Vagina (tissue), 2 donors: ENCODE measurements around the gene TJP3. TPM values are rescaled to one million over a fixed set of nuclear protein-coding genes. Genes with fewer than 3 reads are reported as not detected.
A peak's percentile ranks its signal among the peaks of the same experiment; 100 is the strongest.

Experiments used
- DNase-seq, 2 donors: peaks; one replicate each; pipeline ENCODE4 v3.0.0-alpha.2; 2017; ENCODE audit errors: extremely low spot score in 2 of 2
- H3K27ac ChIP-seq: fragments of 200-600 bp; sonication (generic); one replicate; pipeline ENCODE4 v1.5.1; 2019
- H3K27me3 ChIP-seq: fragments of 200-600 bp; sonication (generic); one replicate; pipeline ENCODE4 v1.5.1; 2019
- H3K36me3 ChIP-seq, 2 donors: fragments of 200-600 bp; sonication (generic); one replicate each; pipeline ENCODE4 v1.5.1; 2017 to 2019
- H3K4me1 ChIP-seq: fragments of 200-600 bp; sonication (generic); one replicate; pipeline ENCODE4 v1.5.1; 2019
- H3K4me3 ChIP-seq, 2 donors: fragments of 200-600 bp; sonication (generic); 1 replicate in 1 of 2; 2 replicates in 1 of 2; pipeline ENCODE4 v1.5.1; 2016 to 2019
- H3K9me3 ChIP-seq: fragments of 200-600 bp; sonication (generic); one replicate; pipeline ENCODE4 v1.5.1; 2019
- POLR2A ChIP-seq, 2 donors: fragments of 450-650 bp; IDR thresholded peaks; one replicate each; pipeline ENCODE4 v1.6.1; 2017; ENCODE audit warnings: antibody characterized with exemption in 2 of 2, mild to moderate bottlenecking in 2 of 2, moderate library complexity in 2 of 2
- POLR2AphosphoS5 ChIP-seq, 2 donors: sonication (generic); formaldehyde crosslinking; IDR thresholded peaks; one replicate each; pipeline ENCODE4 v1.9.0; 2017; ENCODE audit warnings: antibody characterized with exemption in 2 of 2, mild to moderate bottlenecking in 2 of 2, low read depth in 1 of 2; ENCODE audit not compliant: insufficient read depth in 1 of 2
- intact Hi-C: fragments of 100-400 bp; cut with DNase I; formaldehyde crosslinking; loops from one replicate; pipeline ENCODE4 v1.15.1; 2023
- total RNA-seq: library from RNA; depleted of rRNA; stranded (reverse); fragments of >200 nt; gene quantifications from one replicate; pipeline ENCODE4 v1.2.3, GENCODE V29; 2016
- TF ChIP-seq, protein P1 (sequence below), 3 experiments: fragments of 450-650 bp in 2 of 3; fragments of 200-600 bp in 1 of 3; sonication (generic) in 1 of 3; IDR thresholded peaks; one replicate each; pipeline ENCODE4 v1.5.1; 2017 to 2019; ENCODE audit warnings: antibody characterized with exemption in 3 of 3, mild to moderate bottlenecking in 2 of 3, moderate library complexity in 2 of 3

Gene TJP3
- total RNA-seq, 1 donor from 2014 or later, result 17.7 TPM

DNA sequence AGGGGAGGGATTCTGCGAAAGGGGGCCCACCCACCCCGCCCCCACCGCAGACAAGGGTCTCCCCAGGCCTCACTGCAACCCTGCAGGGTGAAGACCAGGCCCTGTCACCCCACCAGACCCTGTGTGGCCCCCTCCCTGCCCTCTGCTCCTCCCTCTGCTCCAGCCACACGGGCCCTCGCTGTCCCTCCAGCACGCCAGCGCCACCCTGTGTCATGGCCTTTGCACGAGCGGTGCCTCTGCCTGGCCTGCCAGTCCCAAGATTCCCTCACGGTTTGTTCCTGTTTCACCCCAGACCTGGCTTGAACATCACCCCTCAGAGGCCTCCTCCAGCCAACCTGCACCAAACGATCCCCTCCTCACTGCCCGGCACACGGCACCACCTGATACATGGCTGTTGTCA is 35.2 kb upstream of the TJP3 start:
- H3K4me1 ChIP-seq, result peaks cover 40% of the 10 kb centered on the region
- intact Hi-C loops, result no loop called here
- peak overlapping the region; percentile 99 for H3K27ac ChIP-seq
- H3K36me3 ChIP-seq, result no peaks in the 10 kb centered on the region
- no peak overlapping the region for H3K4me3 ChIP-seq
- H3K9me3 ChIP-seq, result no peaks in the 10 kb centered on the region
- no peaks in the 10 kb centered on the region for H3K27me3 ChIP-seq
- TF ChIP-seq, protein P1, sequence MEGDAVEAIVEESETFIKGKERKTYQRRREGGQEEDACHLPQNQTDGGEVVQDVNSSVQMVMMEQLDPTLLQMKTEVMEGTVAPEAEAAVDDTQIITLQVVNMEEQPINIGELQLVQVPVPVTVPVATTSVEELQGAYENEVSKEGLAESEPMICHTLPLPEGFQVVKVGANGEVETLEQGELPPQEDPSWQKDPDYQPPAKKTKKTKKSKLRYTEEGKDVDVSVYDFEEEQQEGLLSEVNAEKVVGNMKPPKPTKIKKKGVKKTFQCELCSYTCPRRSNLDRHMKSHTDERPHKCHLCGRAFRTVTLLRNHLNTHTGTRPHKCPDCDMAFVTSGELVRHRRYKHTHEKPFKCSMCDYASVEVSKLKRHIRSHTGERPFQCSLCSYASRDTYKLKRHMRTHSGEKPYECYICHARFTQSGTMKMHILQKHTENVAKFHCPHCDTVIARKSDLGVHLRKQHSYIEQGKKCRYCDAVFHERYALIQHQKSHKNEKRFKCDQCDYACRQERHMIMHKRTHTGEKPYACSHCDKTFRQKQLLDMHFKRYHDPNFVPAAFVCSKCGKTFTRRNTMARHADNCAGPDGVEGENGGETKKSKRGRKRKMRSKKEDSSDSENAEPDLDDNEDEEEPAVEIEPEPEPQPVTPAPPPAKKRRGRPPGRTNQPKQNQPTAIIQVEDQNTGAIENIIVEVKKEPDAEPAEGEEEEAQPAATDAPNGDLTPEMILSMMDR (IDR thresholded peaks at IDR 0.05), result no peak
- no peak for TF ChIP-seq POLR2A (IDR thresholded peaks at IDR 0.05)
- TF ChIP-seq POLR2AphosphoS5 (IDR thresholded peaks at IDR 0.05; ENCODE audit: insufficient read depth in 1 of 2, low read depth in 1 of 2), result no peak
- no peak for DNase-seq

DNA sequence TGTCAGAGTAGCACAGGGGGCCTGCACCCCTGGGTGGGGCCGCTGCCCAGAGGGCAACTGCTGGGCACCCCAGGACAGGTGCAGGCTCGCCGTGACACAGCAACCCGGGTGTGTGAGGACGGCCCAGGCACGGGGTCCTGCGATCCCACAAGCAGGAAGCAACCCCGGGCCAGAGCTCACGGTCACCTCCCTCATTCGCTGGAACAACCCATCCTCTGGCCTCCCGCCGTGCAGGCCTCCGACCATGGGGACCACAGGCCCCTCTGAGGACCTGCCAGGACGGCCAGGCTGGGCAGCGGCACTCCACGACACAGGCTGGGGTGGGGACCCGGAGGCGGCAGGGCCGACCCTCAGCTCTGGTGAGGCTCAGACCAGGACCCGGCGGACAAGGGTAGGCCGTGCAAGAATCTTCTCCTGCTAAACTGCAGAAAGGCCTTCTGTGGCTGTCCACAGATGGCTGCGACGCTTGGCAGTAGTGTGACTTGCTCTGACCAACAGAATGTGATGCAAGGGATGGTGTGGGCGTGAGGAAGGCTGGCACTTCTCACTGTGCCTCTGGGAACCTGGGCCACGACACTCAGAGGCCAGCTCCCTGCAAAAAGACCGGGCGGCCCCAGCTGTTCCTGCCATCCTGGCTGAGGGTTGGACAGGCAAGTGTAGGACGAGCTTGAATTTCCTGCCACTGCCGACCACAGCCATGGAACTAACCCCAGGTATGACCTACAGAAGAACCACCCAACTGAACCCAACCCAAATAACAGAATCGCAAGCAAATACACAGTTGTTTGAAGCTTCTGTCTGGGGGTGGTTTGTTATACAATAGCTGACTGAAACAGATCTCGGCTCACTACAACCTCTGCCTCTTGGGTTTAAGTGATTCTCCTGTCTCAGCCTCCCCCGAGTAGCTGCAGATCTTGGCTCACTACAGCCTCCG is 34.4 kb upstream of the TJP3 start:
- no peak for DNase-seq
- no peaks in the 10 kb centered on the region for H3K27me3 ChIP-seq
- H3K4me3 ChIP-seq, result no peak overlapping the region
- H3K27ac ChIP-seq, result no peak overlapping the region
- H3K36me3 ChIP-seq, result no peaks in the 10 kb centered on the region
- H3K4me1 ChIP-seq, result peaks cover 32% of the 10 kb centered on the region
- TF ChIP-seq POLR2A (IDR thresholded peaks at IDR 0.05) (no peak), POLR2AphosphoS5 (IDR thresholded peaks at IDR 0.05; ENCODE audit: insufficient read depth in 1 of 2, low read depth in 1 of 2) (no peak)
- TF ChIP-seq, protein P1 (IDR thresholded peaks at IDR 0.05), result no peak
- intact Hi-C loops, result no loop called here
- H3K9me3 ChIP-seq, result no peaks in the 10 kb centered on the region

DNA sequence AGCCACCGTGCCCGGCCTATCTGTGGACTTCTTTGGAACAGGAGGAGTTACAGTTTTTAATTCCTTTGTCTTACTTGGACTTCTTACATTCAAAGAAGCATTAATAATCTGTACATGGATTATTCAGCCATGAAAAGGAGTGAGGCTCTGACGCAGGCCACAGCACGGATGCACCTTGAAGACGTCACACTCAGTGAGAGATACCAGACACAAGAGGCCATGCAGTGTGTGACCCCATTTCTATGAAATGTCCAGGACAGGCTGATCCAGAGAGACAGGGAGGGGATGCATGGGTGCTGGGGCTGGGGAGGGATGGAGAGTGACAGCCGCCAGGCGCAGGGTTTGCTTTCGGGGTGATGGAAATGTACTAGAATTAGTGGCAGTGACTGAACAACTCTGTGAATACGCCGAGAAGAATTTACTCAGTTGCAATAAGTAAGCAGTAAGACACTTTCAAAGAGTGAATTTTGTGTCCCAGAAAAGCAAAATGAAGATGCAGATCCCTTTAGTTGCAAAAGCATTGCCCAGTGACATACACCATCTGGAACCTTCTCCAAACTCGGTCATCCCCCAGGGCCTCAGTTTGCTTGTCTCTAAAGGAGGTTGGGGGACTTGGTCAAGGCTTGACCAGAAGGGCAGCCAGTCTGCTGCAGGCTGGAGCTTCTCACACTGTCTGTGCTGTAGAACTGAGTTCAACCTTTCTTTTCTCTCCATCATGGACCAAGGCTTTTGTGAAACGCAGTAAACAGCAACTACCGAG is 33.2 kb upstream of the TJP3 start:
- Histone ChIP-seq H3K4me3 (no peak overlapping the region), H3K36me3 (no peaks in the 10 kb centered on the region), H3K27ac (peak overlapping the region; percentile 1), H3K9me3 (no peaks in the 10 kb centered on the region), H3K4me1 (peaks cover 21% of the 10 kb centered on the region), H3K27me3 (no peaks in the 10 kb centered on the region)
- TF ChIP-seq POLR2AphosphoS5 (IDR thresholded peaks at IDR 0.05; ENCODE audit: insufficient read depth in 1 of 2, low read depth in 1 of 2) (no peak), POLR2A (IDR thresholded peaks at IDR 0.05) (no peak)
- TF ChIP-seq, protein P1 (IDR thresholded peaks at IDR 0.05), result no peak
- DNase-seq, result no peak
- intact Hi-C loops, result no loop called here

DNA sequence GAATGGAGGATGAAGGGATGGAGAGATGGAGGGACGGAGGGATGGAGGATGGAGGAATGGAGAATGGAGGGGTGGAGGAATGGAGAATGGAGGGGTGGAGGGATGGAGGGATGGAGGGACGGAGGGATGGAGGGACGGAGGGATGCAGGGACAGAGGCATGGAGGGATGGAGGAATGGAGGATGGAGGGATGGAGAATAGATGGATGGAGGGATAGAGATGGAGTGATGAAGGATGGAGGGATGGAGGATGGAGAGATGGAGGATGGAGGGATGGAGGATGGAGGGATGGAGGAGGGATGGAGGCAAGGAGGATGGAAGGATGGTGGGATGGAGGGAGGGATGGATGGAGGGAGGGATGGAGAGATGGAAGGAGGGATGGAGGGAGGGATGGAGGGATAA is 30.0 kb upstream of the TJP3 start:
- Histone ChIP-seq H3K27ac (no peak overlapping the region), H3K4me1 (peaks cover 9% of the 10 kb centered on the region), H3K36me3 (no peaks in the 10 kb centered on the region), H3K4me3 (no peak overlapping the region), H3K27me3 (no peaks in the 10 kb centered on the region), H3K9me3 (no peaks in the 10 kb centered on the region)
- TF ChIP-seq POLR2A (IDR thresholded peaks at IDR 0.05) (no peak), POLR2AphosphoS5 (IDR thresholded peaks at IDR 0.05; ENCODE audit: insufficient read depth in 1 of 2, low read depth in 1 of 2) (no peak)
- TF ChIP-seq, protein P1 (IDR thresholded peaks at IDR 0.05), result no peak
- intact Hi-C loops, result no loop called here
- DNase-seq, result no peak
